Effector memory CD8-positive, alpha-beta T cell (primary cell): Measurements from ENCODE around the gene CHST9.
"Not testable (repeated sequence)": the region's sequence is repeated elsewhere in the genome, so short reads cannot be mapped to it uniquely, and the experiment has no call there.

Source experiments
- ATAC-seq: fragments of 150-1000 bp; cut with Tn5 transposase; replicated peaks from 2 replicates; pipeline ENCODE4 v1.10.0; 2021; ENCODE audit warnings: mild to moderate bottlenecking, moderate library complexity
- DNase-seq, 3 experiments: peaks; one replicate each; pipeline ENCODE4 v3.0.0; 2021
- H3K27ac Mint-ChIP-seq, 2 donors: one replicate each; pipeline ENCODE4 v1.8.0; 2022; ENCODE audit warnings: mild to moderate bottlenecking in 2 of 2, mixed read lengths in 2 of 2, moderate library complexity in 2 of 2
- H3K27me3 Mint-ChIP-seq, 2 donors: one replicate each; pipeline ENCODE4 v1.8.0; 2022; ENCODE audit warnings: mixed read lengths in 2 of 2
- H3K36me3 Mint-ChIP-seq: one replicate; pipeline ENCODE4 v1.8.0; 2022; ENCODE audit warnings: mild to moderate bottlenecking, moderate library complexity, mixed read lengths; ENCODE audit not compliant: insufficient read depth
- H3K4me1 Mint-ChIP-seq, 2 donors: one replicate each; pipeline ENCODE4 v1.8.0; 2022; ENCODE audit warnings: low read depth in 2 of 2, mixed read lengths in 2 of 2
- H3K4me3 Mint-ChIP-seq, 2 donors: one replicate each; pipeline ENCODE4 v1.8.0; 2022; ENCODE audit warnings: mild to moderate bottlenecking in 2 of 2, mixed read lengths in 2 of 2, moderate library complexity in 2 of 2
- H3K9me3 Mint-ChIP-seq, 2 donors: one replicate each; pipeline ENCODE4 v1.8.0; 2022; ENCODE audit warnings: mixed read lengths in 2 of 2
- total RNA-seq, 9 experiments: gene quantifications; one replicate each; lab custom pipeline; 2026; lab: John Stamatoyannopoulos, UW

The CHST9 gene
- total RNA-seq: 0 to 0.30 (median 0) reads per million in 9 experiments

- ATAC-seq: no peak
- Mint-ChIP-seq H3K27me3 (peaks cover 6 to 21% of the 10 kb centered on the region in 2 donors), H3K4me3 (no peak within 1 kb of the TSS), H3K27ac (no peak within 1 kb of the TSS), H3K9me3 (peaks cover 6 to 8% of the 10 kb centered on the region in 2 donors), H3K36me3 (no peaks in the 10 kb centered on the region), H3K4me1 (no peaks in the 10 kb centered on the region)
- DNase-seq: no peak
Observed at GRCh38 chr18:27185025-27185763, at the start of gene CHST9. Gene CHST9 (minus strand): TSS chr18:27185308. CDS start chr18:27142809, 42,499 bp downstream.

- H3K4me1 Mint-ChIP-seq, ATAC-seq, H3K4me3 Mint-ChIP-seq, DNase-seq, H3K36me3 Mint-ChIP-seq, H3K27me3 Mint-ChIP-seq, H3K27ac Mint-ChIP-seq: not testable (repeated sequence)
- peaks cover 7 to 30% of the 10 kb centered on the region in 2 donors for H3K9me3 Mint-ChIP-seq
Observed at GRCh38 chr18:27232355-27232754, 47.2 kb upstream of the CHST9 start.

GRCh38 chr18:27231671-27232070 lies 46.6 kb upstream of the CHST9 start:
- not testable (repeated sequence) for H3K27me3 Mint-ChIP-seq, DNase-seq, ATAC-seq, H3K27ac Mint-ChIP-seq, H3K4me1 Mint-ChIP-seq, H3K36me3 Mint-ChIP-seq, H3K4me3 Mint-ChIP-seq
- H3K9me3 Mint-ChIP-seq: peaks cover 7 to 30% of the 10 kb centered on the region in 2 donors

- not testable (repeated sequence) for ATAC-seq
Observed at GRCh38 chr18:27231221-27231620, 46.1 kb upstream of the CHST9 start.

GRCh38 chr18:27227721-27228120 lies 42.6 kb upstream of the CHST9 start:
- Mint-ChIP-seq H3K4me1 (no peaks in the 10 kb centered on the region), H3K9me3 (peaks cover 7 to 30% of the 10 kb centered on the region in 2 donors), H3K27ac (no peak overlapping the region), H3K4me3 (no peak overlapping the region), H3K27me3 (no peaks in the 10 kb centered on the region), H3K36me3 (no peaks in the 10 kb centered on the region)
- DNase-seq (no peak), ATAC-seq (no peak)

More at GRCh38 chr18:27231221-27231620, 46.1 kb upstream of the CHST9 start:
- DNase-seq, H3K4me1 Mint-ChIP-seq, H3K36me3 Mint-ChIP-seq, H3K27ac Mint-ChIP-seq, H3K4me3 Mint-ChIP-seq, H3K27me3 Mint-ChIP-seq: not testable (repeated sequence)
- H3K9me3 Mint-ChIP-seq: peaks cover 7 to 30% of the 10 kb centered on the region in 2 donors

GRCh38 chr18:27226556-27227075 lies 41.5 kb upstream of the CHST9 start:
- no peaks in the 10 kb centered on the region for H3K4me1 Mint-ChIP-seq
- H3K27me3 Mint-ChIP-seq: no peaks in the 10 kb centered on the region
- H3K9me3 Mint-ChIP-seq: peaks cover 5 to 29% of the 10 kb centered on the region in 2 donors
- ATAC-seq: no peak
- H3K27ac Mint-ChIP-seq: no peak overlapping the region
- no peaks in the 10 kb centered on the region for H3K36me3 Mint-ChIP-seq
- no peak for DNase-seq
- no peak overlapping the region for H3K4me3 Mint-ChIP-seq

- no peak for DNase-seq
- H3K4me3 Mint-ChIP-seq: no peak overlapping the region
- no peak for ATAC-seq
- H3K9me3 Mint-ChIP-seq: peaks cover 7 to 27% of the 10 kb centered on the region in 2 donors
- no peak overlapping the region for H3K27ac Mint-ChIP-seq
- no peaks in the 10 kb centered on the region for H3K4me1 Mint-ChIP-seq
- H3K36me3 Mint-ChIP-seq: no peaks in the 10 kb centered on the region
- no peaks in the 10 kb centered on the region for H3K27me3 Mint-ChIP-seq
Observed at GRCh38 chr18:27225947-27226481, 40.9 kb upstream of the CHST9 start.

GRCh38 chr18:27223526-27224291 lies 38.6 kb upstream of the CHST9 start:
- H3K36me3 Mint-ChIP-seq: no peaks in the 10 kb centered on the region

GRCh38 chr18:27214831-27215230 lies 29.7 kb upstream of the CHST9 start:
- no peaks in the 10 kb centered on the region for H3K27me3 Mint-ChIP-seq
- H3K4me1 Mint-ChIP-seq: no peaks in the 10 kb centered on the region
- H3K27ac Mint-ChIP-seq: no peak overlapping the region
- H3K4me3 Mint-ChIP-seq: no peak overlapping the region
- H3K9me3 Mint-ChIP-seq: peaks cover 10 to 44% of the 10 kb centered on the region in 2 donors
- ATAC-seq: no peak
- no peaks in the 10 kb centered on the region for H3K36me3 Mint-ChIP-seq
- DNase-seq: no peak

More at GRCh38 chr18:27223526-27224291, 38.6 kb upstream of the CHST9 start:
- Mint-ChIP-seq H3K27ac (no peak overlapping the region), H3K9me3 (peaks cover 12 to 16% of the 10 kb centered on the region in 2 donors), H3K4me1 (no peaks in the 10 kb centered on the region), H3K27me3 (no peaks in the 10 kb centered on the region), H3K4me3 (no peak overlapping the region)
- DNase-seq (no peak), ATAC-seq (no peak)

GRCh38 chr18:27213123-27213717 lies 28.1 kb upstream of the CHST9 start:
- no peak for DNase-seq
- Mint-ChIP-seq H3K4me1 (no peaks in the 10 kb centered on the region), H3K27me3 (no peaks in the 10 kb centered on the region), H3K27ac (no peak overlapping the region), H3K4me3 (no peak overlapping the region), H3K9me3 (peaks cover 9 to 44% of the 10 kb centered on the region in 2 donors), H3K36me3 (no peaks in the 10 kb centered on the region)
- no peak for ATAC-seq

- Mint-ChIP-seq H3K27me3 (no peaks in the 10 kb centered on the region), H3K36me3 (no peaks in the 10 kb centered on the region), H3K4me1 (no peaks in the 10 kb centered on the region), H3K27ac (no peak overlapping the region), H3K4me3 (no peak overlapping the region), H3K9me3 (peaks cover 7 to 39% of the 10 kb centered on the region in 2 donors)
- ATAC-seq (no peak), DNase-seq (no peak)
Observed at GRCh38 chr18:27211569-27211968, 26.5 kb upstream of the CHST9 start.

GRCh38 chr18:27206411-27206810 lies 21.3 kb upstream of the CHST9 start:
- Mint-ChIP-seq H3K4me3 (no peak overlapping the region), H3K4me1 (no peaks in the 10 kb centered on the region), H3K36me3 (no peaks in the 10 kb centered on the region), H3K9me3 (peaks cover under 1 to 1% of the 10 kb centered on the region in 2 donors), H3K27me3 (no peaks in the 10 kb centered on the region), H3K27ac (no peak overlapping the region)
- ATAC-seq: no peak
- DNase-seq: no peak

GRCh38 chr18:27202741-27203140 lies 17.6 kb upstream of the CHST9 start:
- H3K27ac Mint-ChIP-seq: no peak overlapping the region
- H3K4me3 Mint-ChIP-seq: no peak overlapping the region
- H3K36me3 Mint-ChIP-seq: no peaks in the 10 kb centered on the region
- H3K27me3 Mint-ChIP-seq: no peaks in the 10 kb centered on the region
- H3K4me1 Mint-ChIP-seq: no peaks in the 10 kb centered on the region
- ATAC-seq (no peak), DNase-seq (no peak)
- H3K9me3 Mint-ChIP-seq: peaks cover 7 to 11% of the 10 kb centered on the region in 2 donors
